ENCODE data around the gene SIX6.

The SIX6 gene

DNA sequence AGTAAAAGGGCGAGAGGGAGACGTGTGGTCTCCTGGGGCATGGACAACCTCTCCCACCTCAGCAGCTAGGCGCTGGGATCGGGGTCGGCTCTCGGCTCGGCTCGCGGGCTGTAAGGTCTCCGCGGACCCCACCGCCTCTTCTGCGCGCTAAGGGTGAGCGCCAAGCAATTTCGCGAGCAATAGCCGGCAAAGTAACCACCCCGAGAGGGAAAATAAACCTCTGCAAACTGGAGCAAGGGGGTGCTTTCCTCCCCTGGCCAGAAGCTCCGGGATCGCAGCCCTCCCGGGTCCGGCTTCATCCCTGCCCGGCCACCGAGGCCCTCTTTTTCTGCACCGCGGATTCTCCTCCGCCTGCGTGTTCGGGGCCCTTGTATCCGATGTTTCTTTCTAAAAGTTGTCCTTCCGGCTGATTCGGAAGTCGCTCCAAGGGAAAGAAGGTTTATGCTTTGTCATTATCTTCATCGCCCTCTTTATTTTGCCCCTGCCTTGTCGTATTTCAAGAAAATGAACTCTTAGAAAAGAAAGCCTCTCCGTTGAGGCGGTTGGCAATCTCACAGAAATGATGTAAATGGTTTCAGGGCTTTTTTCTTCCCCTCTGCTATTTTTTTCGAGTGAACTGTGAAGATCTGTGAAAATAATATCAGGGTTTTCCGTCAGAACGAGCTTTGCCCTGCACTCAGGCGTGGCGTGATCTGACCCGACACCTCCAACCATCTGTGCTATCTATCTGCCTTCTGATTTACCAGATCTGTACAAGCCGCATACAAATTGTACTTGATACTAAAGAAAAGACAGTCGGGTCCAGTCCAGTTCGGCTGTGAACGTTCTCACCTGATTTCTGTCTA lies 1.7 kb upstream of the SIX6 start:
- peaks cover 4% of the 10 kb centered on the region for H3K9me3 ChIP-seq (ENCODE audit: low read length)
- no peak overlapping the region for H2AFZ ChIP-seq (ENCODE audit: low read depth, low read length)
- H3K4me1 ChIP-seq (ENCODE audit: insufficient read depth, low read length) = peaks cover 5% of the 10 kb centered on the region
- no peaks in the 10 kb centered on the region for H3K36me3 ChIP-seq (ENCODE audit: insufficient read depth, low read length)
- peaks cover 91% of the 10 kb centered on the region for H3K27me3 ChIP-seq (ENCODE audit: insufficient read depth, low read length)
- H3K4me3 ChIP-seq (ENCODE audit: low read length) = no peak overlapping the region

DNA sequence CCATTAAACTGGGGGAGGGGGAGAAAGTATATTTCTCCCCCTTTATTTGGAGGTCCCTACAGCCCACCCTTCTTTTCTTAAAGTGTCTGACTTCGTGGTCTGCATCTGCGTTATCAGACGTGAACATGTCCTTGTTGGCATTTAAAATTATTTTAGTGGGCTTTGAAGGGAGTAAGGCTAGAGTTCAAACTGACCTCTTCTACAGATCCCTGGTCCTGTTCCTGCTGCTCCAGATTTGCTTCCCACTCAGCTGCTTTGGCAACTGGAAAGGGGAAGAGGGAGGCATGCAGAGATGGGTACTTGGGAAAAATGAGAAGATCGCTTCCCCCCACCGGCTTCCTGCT lies 611 bp upstream of the SIX6 start:
- Histone ChIP-seq H3K36me3 (ENCODE audit: insufficient read depth, low read length) (no peaks in the 10 kb centered on the region), H2AFZ (ENCODE audit: low read depth, low read length) (no peak overlapping the region), H3K27me3 (ENCODE audit: insufficient read depth, low read length) (peaks cover 94% of the 10 kb centered on the region), H3K4me3 (ENCODE audit: low read length) (no peak overlapping the region), H3K4me1 (ENCODE audit: insufficient read depth, low read length) (peaks cover 5% of the 10 kb centered on the region), H3K9me3 (ENCODE audit: low read length) (peaks cover 4% of the 10 kb centered on the region)

DNA sequence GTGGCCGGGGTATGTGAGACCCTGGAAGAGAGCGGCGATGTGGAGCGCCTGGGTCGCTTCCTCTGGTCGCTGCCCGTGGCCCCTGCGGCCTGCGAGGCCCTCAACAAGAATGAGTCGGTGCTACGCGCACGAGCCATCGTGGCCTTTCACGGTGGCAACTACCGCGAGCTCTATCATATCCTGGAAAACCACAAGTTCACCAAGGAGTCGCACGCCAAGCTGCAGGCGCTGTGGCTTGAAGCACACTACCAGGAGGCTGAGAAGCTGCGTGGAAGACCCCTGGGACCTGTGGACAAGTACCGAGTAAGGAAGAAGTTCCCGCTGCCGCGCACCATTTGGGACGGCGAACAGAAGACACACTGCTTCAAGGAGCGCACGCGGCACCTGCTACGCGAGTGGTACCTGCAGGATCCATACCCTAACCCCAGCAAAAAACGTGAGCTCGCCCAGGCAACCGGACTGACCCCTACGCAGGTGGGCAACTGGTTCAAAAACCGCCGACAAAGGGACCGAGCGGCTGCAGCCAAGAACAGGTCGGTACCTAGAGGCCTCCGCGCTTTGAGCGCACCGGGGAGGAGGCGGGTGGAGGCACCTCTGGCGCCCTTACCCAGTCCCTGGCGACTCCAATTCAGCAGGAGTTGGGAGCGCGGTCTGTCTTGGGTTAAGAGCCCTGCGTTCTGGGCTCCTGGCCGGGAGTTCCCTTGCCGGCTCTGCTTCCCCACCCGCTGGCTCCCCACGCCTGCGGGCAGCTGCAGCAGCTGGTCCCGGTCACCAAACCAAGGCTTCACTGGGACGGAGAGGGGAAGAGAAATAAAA lies 700 bp downstream of the SIX6 start:
- Histone ChIP-seq H3K4me3 (ENCODE audit: low read length) (no peak overlapping the region), H2AFZ (ENCODE audit: low read depth, low read length) (no peak overlapping the region), H3K4me1 (ENCODE audit: insufficient read depth, low read length) (peaks cover 5% of the 10 kb centered on the region)

DNA sequence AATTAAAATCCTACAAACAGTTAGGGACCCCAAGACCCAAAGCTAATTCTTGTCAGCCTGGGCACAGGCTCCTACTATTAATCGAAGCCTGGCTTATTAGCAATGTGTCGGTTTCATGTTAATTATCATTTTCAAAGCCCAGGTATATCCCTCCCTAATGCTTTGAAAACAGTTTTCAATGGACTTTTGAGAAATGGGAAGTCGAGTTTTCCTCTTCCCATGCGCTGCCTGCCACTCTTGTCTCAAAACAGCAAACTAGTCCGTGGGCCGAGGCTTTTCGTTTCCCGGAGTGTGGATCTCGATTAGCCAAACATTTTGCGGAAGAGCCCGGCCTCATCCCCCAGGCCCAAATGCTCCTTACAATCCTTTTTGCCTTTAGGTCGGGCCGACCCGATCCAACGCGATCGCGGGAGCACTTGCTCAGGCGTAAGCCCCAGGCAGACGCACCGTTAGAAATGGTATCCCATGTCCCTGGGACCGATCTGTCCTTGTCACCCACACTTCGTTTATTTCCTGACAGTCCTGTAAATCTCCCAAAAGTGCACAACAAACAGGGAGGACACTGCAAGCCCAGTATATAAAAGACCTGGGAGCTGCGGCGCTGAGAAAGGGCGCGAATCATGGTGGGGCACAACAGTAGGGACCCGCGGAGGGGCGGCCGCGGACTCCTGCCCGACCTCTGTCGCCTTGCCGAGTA lies 1.5 kb downstream of the SIX6 start:
- Histone ChIP-seq H3K4me1 (ENCODE audit: insufficient read depth, low read length) (peaks cover 5% of the 10 kb centered on the region), H3K27me3 (ENCODE audit: insufficient read depth, low read length) (peaks cover 90% of the 10 kb centered on the region), H3K4me3 (ENCODE audit: low read length) (no peak overlapping the region), H3K36me3 (ENCODE audit: insufficient read depth, low read length) (no peaks in the 10 kb centered on the region), H2AFZ (ENCODE audit: low read depth, low read length) (no peak overlapping the region), H3K9me3 (ENCODE audit: low read length) (peaks cover 4% of the 10 kb centered on the region)

More for the DNA sequence above, 700 bp downstream of the SIX6 start:
- H3K9me3 ChIP-seq (ENCODE audit: low read length) = peaks cover 4% of the 10 kb centered on the region
- H3K27me3 ChIP-seq (ENCODE audit: insufficient read depth, low read length) = peaks cover 94% of the 10 kb centered on the region
- H3K36me3 ChIP-seq (ENCODE audit: insufficient read depth, low read length) = no peaks in the 10 kb centered on the region

DNA sequence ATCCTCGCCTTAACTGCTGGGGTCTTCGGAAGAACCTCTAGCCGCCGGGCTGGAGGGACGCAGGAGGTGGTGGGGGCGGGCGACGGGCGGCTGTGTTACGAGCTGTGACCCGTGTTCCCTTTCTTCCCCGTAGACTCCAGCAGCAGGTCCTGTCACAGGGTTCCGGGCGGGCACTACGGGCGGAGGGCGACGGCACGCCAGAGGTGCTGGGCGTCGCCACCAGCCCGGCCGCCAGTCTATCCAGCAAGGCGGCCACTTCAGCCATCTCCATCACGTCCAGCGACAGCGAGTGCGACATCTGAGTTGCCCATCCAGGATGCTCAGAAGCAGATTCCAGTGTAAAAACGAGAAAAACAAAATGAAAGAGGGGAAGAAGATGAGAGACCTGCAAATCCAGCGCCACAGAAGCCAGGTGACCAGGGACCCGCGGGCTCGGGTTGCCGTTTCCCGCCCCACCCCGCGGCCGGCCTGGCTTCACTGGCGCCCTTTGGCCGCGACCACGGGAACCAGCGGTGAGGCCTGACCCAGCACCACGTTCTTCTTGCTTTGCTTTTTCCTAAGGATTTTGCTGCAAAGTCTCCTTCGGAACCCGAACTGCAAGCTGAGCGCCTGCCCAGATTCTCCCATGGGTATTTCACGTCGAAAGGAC lies 2.1 kb downstream of the SIX6 start:
- Histone ChIP-seq H3K27me3 (ENCODE audit: insufficient read depth, low read length) (peaks cover 90% of the 10 kb centered on the region), H2AFZ (ENCODE audit: low read depth, low read length) (no peak overlapping the region), H3K4me1 (ENCODE audit: insufficient read depth, low read length) (peaks cover 5% of the 10 kb centered on the region), H3K36me3 (ENCODE audit: insufficient read depth, low read length) (no peaks in the 10 kb centered on the region), H3K4me3 (ENCODE audit: low read length) (no peak overlapping the region), H3K9me3 (ENCODE audit: low read length) (peaks cover 3% of the 10 kb centered on the region)

DNA sequence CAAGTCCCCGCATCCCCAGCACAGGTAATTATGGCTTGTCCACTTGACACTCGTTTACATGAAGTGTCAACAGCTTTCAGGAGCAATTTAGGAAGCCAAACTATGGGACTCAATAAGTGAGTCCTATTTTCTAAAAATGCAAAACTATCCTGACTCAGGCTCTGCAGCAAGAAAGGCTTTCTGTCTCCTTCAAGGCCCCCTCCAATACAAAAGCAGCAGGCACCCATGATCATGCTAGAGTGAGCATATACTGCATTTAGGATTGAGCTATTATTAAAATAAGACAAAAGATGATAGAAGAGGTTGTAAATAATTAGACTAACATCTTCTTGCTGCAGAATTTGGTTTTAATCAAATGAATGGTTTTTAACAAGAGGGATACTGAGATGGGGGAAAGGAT lies 3.2 kb downstream of the SIX6 start:
- H3K4me3 ChIP-seq (ENCODE audit: low read length) = no peak overlapping the region
- H3K4me1 ChIP-seq (ENCODE audit: insufficient read depth, low read length) = peaks cover 5% of the 10 kb centered on the region
- H2AFZ ChIP-seq (ENCODE audit: low read depth, low read length) = no peak overlapping the region
- peaks cover 89% of the 10 kb centered on the region for H3K27me3 ChIP-seq (ENCODE audit: insufficient read depth, low read length)
- peaks cover 5% of the 10 kb centered on the region for H3K9me3 ChIP-seq (ENCODE audit: low read length)
- H3K36me3 ChIP-seq (ENCODE audit: insufficient read depth, low read length) = no peaks in the 10 kb centered on the region

DNA sequence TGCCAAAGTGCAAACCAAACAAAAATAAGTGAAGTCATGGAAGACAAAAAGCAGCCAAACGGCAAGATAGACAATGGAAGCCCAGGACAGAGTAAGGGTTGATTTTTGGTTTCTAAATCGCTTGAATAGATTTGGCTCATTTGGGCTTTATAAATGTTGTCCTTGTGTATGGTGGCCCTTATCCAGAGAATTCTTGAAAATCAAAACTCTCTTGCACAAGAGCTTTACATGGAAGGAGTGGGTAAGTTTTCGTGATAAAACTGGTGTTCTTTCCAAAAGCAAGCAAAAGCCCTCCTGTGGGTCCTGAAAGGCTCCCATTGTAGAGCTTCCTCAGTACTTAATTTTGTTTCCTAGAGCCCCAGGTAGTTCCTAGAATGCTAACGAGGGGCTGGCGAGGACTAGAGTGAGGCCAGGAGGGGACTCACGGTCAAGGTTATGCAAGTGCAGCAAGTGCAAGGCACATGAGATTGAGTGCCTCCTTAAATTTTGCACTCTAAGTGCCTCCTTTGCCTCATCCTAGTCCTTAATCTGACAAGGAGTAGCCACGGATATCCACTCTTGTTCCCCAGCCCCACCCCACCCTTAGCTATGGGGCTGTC lies 4.1 kb downstream of the SIX6 start:
- peaks cover 5% of the 10 kb centered on the region for H3K4me1 ChIP-seq (ENCODE audit: insufficient read depth, low read length)
- peaks cover 5% of the 10 kb centered on the region for H3K9me3 ChIP-seq (ENCODE audit: low read length)

DNA sequence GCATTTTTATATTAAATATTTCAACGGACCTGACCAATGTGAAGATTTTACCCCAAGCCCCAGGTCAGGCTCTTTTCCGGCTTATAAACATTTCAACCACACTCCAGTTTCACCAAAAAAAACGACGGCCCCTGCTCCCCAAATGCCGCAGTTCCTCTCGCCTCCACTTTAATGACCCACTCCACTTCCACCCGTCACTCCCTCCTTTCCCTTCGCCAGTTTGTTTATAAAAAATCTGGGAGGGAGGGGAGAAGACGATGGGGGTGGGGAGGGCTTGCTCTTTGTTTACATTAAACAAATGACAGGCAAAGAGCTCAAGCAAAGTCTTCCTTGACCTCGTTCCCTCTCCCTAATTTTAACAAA lies 5.4 kb downstream of the SIX6 start:
- no peaks in the 10 kb centered on the region for H3K36me3 ChIP-seq (ENCODE audit: insufficient read depth, low read length)
- peaks cover 5% of the 10 kb centered on the region for H3K9me3 ChIP-seq (ENCODE audit: low read length)
- H3K4me3 ChIP-seq (ENCODE audit: low read length) = peak overlapping the region; percentile 35
- peak overlapping the region; percentile 89 for H2AFZ ChIP-seq (ENCODE audit: low read depth, low read length)
- peaks cover 67% of the 10 kb centered on the region for H3K27me3 ChIP-seq (ENCODE audit: insufficient read depth, low read length)
- H3K4me1 ChIP-seq (ENCODE audit: insufficient read depth, low read length) = peaks cover 2% of the 10 kb centered on the region

More for the DNA sequence above, 4.1 kb downstream of the SIX6 start:
- Histone ChIP-seq H2AFZ (ENCODE audit: low read depth, low read length) (no peak overlapping the region), H3K27me3 (ENCODE audit: insufficient read depth, low read length) (peaks cover 80% of the 10 kb centered on the region), H3K4me3 (ENCODE audit: low read length) (no peak overlapping the region), H3K36me3 (ENCODE audit: insufficient read depth, low read length) (no peaks in the 10 kb centered on the region)

DNA sequence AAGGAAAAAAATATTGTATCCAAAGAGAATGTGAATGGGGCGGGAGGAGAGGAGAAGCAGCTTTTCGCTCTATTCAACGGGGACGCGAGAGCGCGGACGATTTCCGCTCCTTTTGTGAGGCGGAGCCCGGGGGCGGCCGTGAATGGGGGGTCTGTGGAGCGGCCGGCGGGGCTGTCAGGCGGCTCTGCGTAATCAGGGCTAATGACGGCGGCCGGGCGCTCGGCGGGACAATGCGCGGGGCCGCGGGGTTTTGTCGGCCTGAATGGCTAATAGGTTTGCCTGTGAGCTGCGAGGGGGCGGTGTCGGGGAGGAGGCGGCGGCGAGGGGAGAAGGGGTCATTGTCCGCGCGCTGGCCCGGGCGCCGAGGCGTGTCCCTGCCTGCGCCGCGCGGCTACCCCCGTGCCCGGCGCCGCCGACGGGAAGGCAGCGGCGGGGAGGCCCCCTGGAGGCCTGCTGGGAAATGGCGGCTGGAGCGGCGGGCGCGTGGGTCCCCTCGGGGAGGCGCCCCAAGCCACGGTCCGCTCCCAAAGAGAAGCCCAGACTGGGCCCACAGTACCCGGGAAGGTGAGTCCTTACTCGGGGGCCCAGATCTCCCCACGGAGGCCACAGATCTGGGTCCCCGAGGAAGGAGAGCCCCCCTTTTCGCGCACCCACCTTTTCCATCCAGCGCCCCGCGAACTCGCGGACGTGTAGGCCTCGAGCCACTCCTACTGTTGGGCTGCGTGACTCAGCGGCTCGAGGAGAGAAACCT lies 6.0 kb downstream of the SIX6 start:
- Histone ChIP-seq H3K9me3 (ENCODE audit: low read length) (peaks cover 5% of the 10 kb centered on the region), H3K27me3 (ENCODE audit: insufficient read depth, low read length) (peaks cover 63% of the 10 kb centered on the region), H3K4me3 (ENCODE audit: low read length) (peak overlapping the region; percentile 35), H3K4me1 (ENCODE audit: insufficient read depth, low read length) (no peaks in the 10 kb centered on the region), H3K36me3 (ENCODE audit: insufficient read depth, low read length) (no peaks in the 10 kb centered on the region), H2AFZ (ENCODE audit: low read depth, low read length) (peak overlapping the region; percentile 89)

DNA sequence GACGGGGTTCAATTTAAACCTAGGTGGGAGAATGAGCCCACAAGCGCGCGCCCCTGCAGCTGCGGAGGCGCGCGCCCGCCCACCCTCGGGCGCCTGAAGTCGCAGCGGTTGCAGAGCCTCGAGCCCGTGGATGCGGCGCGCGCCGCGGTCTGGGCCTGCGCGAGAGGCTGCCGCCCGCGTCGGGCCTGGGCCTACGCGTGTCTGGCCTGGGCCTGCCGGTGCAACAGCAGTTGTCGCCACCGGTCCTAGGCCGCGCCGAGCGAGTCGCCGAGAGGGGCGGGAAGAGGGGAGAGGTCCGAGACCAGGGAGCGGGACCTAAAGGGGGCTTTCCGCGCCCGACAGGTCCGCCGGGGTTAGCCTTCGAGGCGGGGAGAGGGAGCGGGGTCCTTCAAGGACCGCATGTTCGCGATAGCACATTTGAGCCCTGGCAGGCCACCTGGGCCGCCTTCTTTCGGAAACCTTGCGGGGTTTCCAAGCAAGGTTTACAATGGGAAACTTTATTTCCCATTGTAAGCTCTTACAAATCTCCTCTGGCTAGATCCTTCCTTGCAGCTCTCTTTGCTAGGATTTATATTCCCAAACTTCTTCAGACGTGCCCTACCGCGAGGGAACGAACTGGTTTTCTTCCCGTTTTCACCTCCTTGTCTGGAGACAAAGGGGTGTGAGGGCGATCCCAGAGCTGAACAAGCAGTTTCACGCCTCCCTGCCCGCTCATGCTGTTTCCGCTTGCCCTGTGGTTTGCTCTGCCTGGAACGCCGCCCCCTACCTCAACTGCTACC lies 6.8 kb downstream of the SIX6 start:
- Histone ChIP-seq H3K4me3 (ENCODE audit: low read length) (peak overlapping the region; percentile 35), H2AFZ (ENCODE audit: low read depth, low read length) (peak overlapping the region; percentile 89), H3K36me3 (ENCODE audit: insufficient read depth, low read length) (no peaks in the 10 kb centered on the region), H3K4me1 (ENCODE audit: insufficient read depth, low read length) (no peaks in the 10 kb centered on the region), H3K27me3 (ENCODE audit: insufficient read depth, low read length) (peaks cover 59% of the 10 kb centered on the region), H3K9me3 (ENCODE audit: low read length) (peaks cover 5% of the 10 kb centered on the region)

DNA sequence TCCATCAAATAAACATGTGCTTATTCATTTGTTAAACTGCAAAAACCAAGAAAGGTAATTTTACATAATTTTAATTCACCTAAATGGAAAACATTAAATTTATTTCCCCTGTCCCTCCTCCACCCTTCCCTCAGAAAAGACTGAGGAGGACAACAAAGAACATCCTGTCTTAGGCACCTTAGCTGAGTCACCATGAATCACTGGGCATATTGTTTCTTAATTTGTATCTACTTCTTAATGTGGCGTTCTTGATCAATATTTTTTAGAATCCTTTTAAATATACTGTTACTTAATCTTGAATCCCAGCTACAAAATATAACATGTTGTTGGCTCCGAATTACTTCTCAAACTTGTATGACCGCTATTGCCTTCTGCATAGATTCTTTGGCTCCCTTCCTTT lies 23.5 kb downstream of the SIX6 start:
- no peaks in the 10 kb centered on the region for H3K4me1 ChIP-seq (ENCODE audit: insufficient read depth, low read length)
- H2AFZ ChIP-seq (ENCODE audit: low read depth, low read length) = no peak overlapping the region
- H3K4me3 ChIP-seq (ENCODE audit: low read length) = no peak overlapping the region
- H3K9me3 ChIP-seq (ENCODE audit: low read length) = no peaks in the 10 kb centered on the region
- no peaks in the 10 kb centered on the region for H3K27me3 ChIP-seq (ENCODE audit: insufficient read depth, low read length)
- no peaks in the 10 kb centered on the region for H3K36me3 ChIP-seq (ENCODE audit: insufficient read depth, low read length)
